GM21423 (cell line): ENCODE data around the gene LIPN.

Experiments
- ATAC-seq: cut with Tn5 transposase; IDR thresholded peaks from one replicate; pipeline ENCODE4 v1.9.1; 2021; ENCODE audit warnings: mild to moderate bottlenecking, moderate library complexity; ENCODE audit not compliant: unreplicated experiment

The LIPN gene

GRCh38 chr10:88783724-88784123 is 23.9 kb downstream of the LIPN start:
- no peak for ATAC-seq

- no peak for ATAC-seq
Measured at GRCh38 chr10:88786032-88786770, 26.4 kb downstream of the LIPN start.

- ATAC-seq, result no peak
Measured at GRCh38 chr10:88787463-88787862, 27.6 kb downstream of the LIPN start.

- ATAC-seq, result no peak
Measured at GRCh38 chr10:88788924-88789323, 29.1 kb downstream of the LIPN start.

GRCh38 chr10:88791924-88792323 is 32.1 kb downstream of the LIPN start:
- no peak for ATAC-seq

GRCh38 chr10:88792661-88793060 is 32.8 kb downstream of the LIPN start:
- no peak for ATAC-seq

GRCh38 chr10:88793712-88794299 is 34.0 kb downstream of the LIPN start:
- ATAC-seq, result peak; percentile 53

- ATAC-seq, result no peak
Measured at GRCh38 chr10:88794731-88795130, 34.9 kb downstream of the LIPN start.

- no peak for ATAC-seq
Measured at GRCh38 chr10:88800152-88801125, 40.6 kb downstream of the LIPN start.

GRCh38 chr10:88802523-88803285 is 42.9 kb downstream of the LIPN start, which contains the start of gene LIPM:
TSS of gene LIPM (plus strand) at chr10:88802730. CDS start at chr10:88802897, 167 bp downstream.
- no peak for ATAC-seq

- no peak for ATAC-seq
Measured at GRCh38 chr10:88803641-88804040, 43.8 kb downstream of the LIPN start.

- no peak for ATAC-seq
Measured at GRCh38 chr10:88804083-88804812, 44.4 kb downstream of the LIPN start.

GRCh38 chr10:88805361-88805760 is 45.5 kb downstream of the LIPN start:
- no peak for ATAC-seq

GRCh38 chr10:88805924-88806323 is 46.1 kb downstream of the LIPN start:
- ATAC-seq, result no peak

- no peak for ATAC-seq
Measured at GRCh38 chr10:88809621-88810020, 49.8 kb downstream of the LIPN start.

GRCh38 chr10:88810196-88810961 is 50.6 kb downstream of the LIPN start:
- no peak for ATAC-seq

- no peak for ATAC-seq
Measured at GRCh38 chr10:88813200-88813599, 53.4 kb downstream of the LIPN start.

GRCh38 chr10:88819290-88819689 is 59.5 kb downstream of the LIPN start:
- ATAC-seq, result no peak

- ATAC-seq, result no peak
Measured at GRCh38 chr10:88820748-88821401, 61.1 kb downstream of the LIPN start.
